ENCODE data around the gene ABCB6. TPM values are rescaled to one million over a fixed set of nuclear protein-coding genes. Genes with fewer than 3 reads are reported as not detected.
"Not testable (repeated sequence)": the region's sequence is repeated elsewhere in the genome, so short reads cannot be mapped to it uniquely, and the experiment has no call there.

The ABCB6 gene
- total and polyA plus RNA-seq, 2 donors (not counting 1 experiment from before 2014, with no cell fraction given): 12.5 to 49.5 TPM

GRCh38 chr2:219266232-219266631 is 47.5 kb upstream of the ABCB6 start:
- no peak overlapping the region for H3K9ac ChIP-seq (ENCODE audit: insufficient read depth, low read length)
- no peaks in the 10 kb centered on the region for H3K4me1 ChIP-seq (ENCODE audit: control insufficient read depth, extremely low read depth, insufficient read depth, low read length)
- no peak overlapping the region for H3K27ac ChIP-seq (ENCODE audit: insufficient read depth, low read length)
- TF ChIP-seq, protein P1, sequence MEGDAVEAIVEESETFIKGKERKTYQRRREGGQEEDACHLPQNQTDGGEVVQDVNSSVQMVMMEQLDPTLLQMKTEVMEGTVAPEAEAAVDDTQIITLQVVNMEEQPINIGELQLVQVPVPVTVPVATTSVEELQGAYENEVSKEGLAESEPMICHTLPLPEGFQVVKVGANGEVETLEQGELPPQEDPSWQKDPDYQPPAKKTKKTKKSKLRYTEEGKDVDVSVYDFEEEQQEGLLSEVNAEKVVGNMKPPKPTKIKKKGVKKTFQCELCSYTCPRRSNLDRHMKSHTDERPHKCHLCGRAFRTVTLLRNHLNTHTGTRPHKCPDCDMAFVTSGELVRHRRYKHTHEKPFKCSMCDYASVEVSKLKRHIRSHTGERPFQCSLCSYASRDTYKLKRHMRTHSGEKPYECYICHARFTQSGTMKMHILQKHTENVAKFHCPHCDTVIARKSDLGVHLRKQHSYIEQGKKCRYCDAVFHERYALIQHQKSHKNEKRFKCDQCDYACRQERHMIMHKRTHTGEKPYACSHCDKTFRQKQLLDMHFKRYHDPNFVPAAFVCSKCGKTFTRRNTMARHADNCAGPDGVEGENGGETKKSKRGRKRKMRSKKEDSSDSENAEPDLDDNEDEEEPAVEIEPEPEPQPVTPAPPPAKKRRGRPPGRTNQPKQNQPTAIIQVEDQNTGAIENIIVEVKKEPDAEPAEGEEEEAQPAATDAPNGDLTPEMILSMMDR (conservative IDR thresholded peaks at IDR 0.05 in 1 of 2, IDR thresholded peaks at IDR 0.05 in 1 of 2; ENCODE audit: low read depth in 1 of 2, low read length in 2 of 2): no peak
- no peak for TF ChIP-seq EZH2 (IDR thresholded peaks at IDR 0.05; ENCODE audit: low read length, missing control alignments)
- no peaks in the 10 kb centered on the region for H3K9me3 ChIP-seq (ENCODE audit: control insufficient read depth, insufficient read depth, low read depth, low read length)
- H2AFZ ChIP-seq (ENCODE audit: low read length): no peak overlapping the region
- H3K36me3 ChIP-seq (ENCODE audit: control insufficient read depth, insufficient read depth, low read length): no peaks in the 10 kb centered on the region
- peaks cover 17% of the 10 kb centered on the region for H3K27me3 ChIP-seq (ENCODE audit: control insufficient read depth, insufficient read depth, low read length)
- DNase-seq (ENCODE audit: low read depth in 2 of 2): no peak
- no peaks in the 10 kb centered on the region for H4K20me1 ChIP-seq (ENCODE audit: control insufficient read depth, extremely low read depth, insufficient read depth, low read length)
- H3K4me3 ChIP-seq (replicated peaks in 1 of 4; ENCODE audit: control extremely low read depth in 1 of 4, insufficient read depth in 1 of 4, low read depth in 3 of 4, low read length in 4 of 4): no peak overlapping the region
- no peaks in the 10 kb centered on the region for H3K79me2 ChIP-seq (ENCODE audit: control insufficient read depth, insufficient read depth, low read length)
- H3K4me2 ChIP-seq (ENCODE audit: extremely low read depth, insufficient read depth, low read length): no peak overlapping the region

GRCh38 chr2:219261024-219261855 is 42.5 kb upstream of the ABCB6 start:
- no peak overlapping the region for H3K4me3 ChIP-seq (replicated peaks in 1 of 4; ENCODE audit: control extremely low read depth in 1 of 4, insufficient read depth in 1 of 4, low read depth in 3 of 4, low read length in 4 of 4)
- H2AFZ ChIP-seq (ENCODE audit: low read length): no peak overlapping the region
- no peaks in the 10 kb centered on the region for H3K36me3 ChIP-seq (ENCODE audit: control insufficient read depth, insufficient read depth, low read length)
- no peaks in the 10 kb centered on the region for H3K4me1 ChIP-seq (ENCODE audit: control insufficient read depth, extremely low read depth, insufficient read depth, low read length)
- no peaks in the 10 kb centered on the region for H3K79me2 ChIP-seq (ENCODE audit: control insufficient read depth, insufficient read depth, low read length)
- H3K4me2 ChIP-seq (ENCODE audit: extremely low read depth, insufficient read depth, low read length): no peak overlapping the region
- no peaks in the 10 kb centered on the region for H4K20me1 ChIP-seq (ENCODE audit: control insufficient read depth, extremely low read depth, insufficient read depth, low read length)
- H3K27ac ChIP-seq (ENCODE audit: insufficient read depth, low read length): no peak overlapping the region
- H3K9ac ChIP-seq (ENCODE audit: insufficient read depth, low read length): no peak overlapping the region
- DNase-seq (ENCODE audit: low read depth in 2 of 2): no peak
- peaks cover 12% of the 10 kb centered on the region for H3K27me3 ChIP-seq (ENCODE audit: control insufficient read depth, insufficient read depth, low read length)
- TF ChIP-seq EZH2 (IDR thresholded peaks at IDR 0.05; ENCODE audit: low read length, missing control alignments): no peak
- TF ChIP-seq, protein P1 (conservative IDR thresholded peaks at IDR 0.05 in 1 of 2, IDR thresholded peaks at IDR 0.05 in 1 of 2; ENCODE audit: low read depth in 1 of 2, low read length in 2 of 2): no peak
- no peaks in the 10 kb centered on the region for H3K9me3 ChIP-seq (ENCODE audit: control insufficient read depth, insufficient read depth, low read depth, low read length)

DNA sequence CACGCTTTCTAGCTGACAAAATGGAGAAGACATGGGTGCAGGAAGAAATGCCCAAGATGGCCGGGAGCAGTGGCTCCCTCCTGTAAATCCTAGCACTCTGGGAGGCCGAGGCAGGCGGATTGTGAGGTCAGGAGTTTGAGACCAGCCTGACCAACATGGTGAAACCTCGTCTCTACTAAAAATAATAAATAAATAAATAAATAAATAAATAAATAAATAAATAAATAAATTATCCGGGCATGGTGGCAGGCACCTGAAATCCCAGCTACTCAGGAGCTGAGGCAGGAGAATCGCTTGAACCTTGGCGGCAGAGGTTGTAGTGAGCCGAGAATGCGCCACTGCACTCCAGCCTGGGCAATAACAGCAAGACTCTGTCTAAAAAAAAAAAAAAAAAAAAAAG is 40.2 kb upstream of the ABCB6 start:
- not testable (repeated sequence) for H3K27ac ChIP-seq (ENCODE audit: insufficient read depth, low read length); H3K9ac ChIP-seq (ENCODE audit: insufficient read depth, low read length); H3K9me3 ChIP-seq (ENCODE audit: control insufficient read depth, insufficient read depth, low read depth, low read length)

More for the DNA sequence above, 40.2 kb upstream of the ABCB6 start:
- H4K20me1 ChIP-seq (ENCODE audit: control insufficient read depth, extremely low read depth, insufficient read depth, low read length); H3K4me1 ChIP-seq (ENCODE audit: control insufficient read depth, extremely low read depth, insufficient read depth, low read length); H3K4me2 ChIP-seq (ENCODE audit: extremely low read depth, insufficient read depth, low read length); H3K79me2 ChIP-seq (ENCODE audit: control insufficient read depth, insufficient read depth, low read length); DNase-seq (ENCODE audit: low read depth in 2 of 2); H3K4me3 ChIP-seq (replicated peaks in 1 of 4; ENCODE audit: control extremely low read depth in 1 of 4, insufficient read depth in 1 of 4, low read depth in 3 of 4, low read length in 4 of 4); H2AFZ ChIP-seq (ENCODE audit: low read length); H3K36me3 ChIP-seq (ENCODE audit: control insufficient read depth, insufficient read depth, low read length): not testable (repeated sequence)
- H3K27me3 ChIP-seq (ENCODE audit: control insufficient read depth, insufficient read depth, low read length): peaks cover 17% of the 10 kb centered on the region

Data from fibroblast of lung (primary cell).